Hippocampal formation (tissue), 2 donors: ENCODE measurements around the gene PSMB3.

Source experiments
- DNase-seq, 2 donors: peaks; one replicate each; lab custom pipeline; 2025; lab: John Stamatoyannopoulos, UW

Gene PSMB3

DNA sequence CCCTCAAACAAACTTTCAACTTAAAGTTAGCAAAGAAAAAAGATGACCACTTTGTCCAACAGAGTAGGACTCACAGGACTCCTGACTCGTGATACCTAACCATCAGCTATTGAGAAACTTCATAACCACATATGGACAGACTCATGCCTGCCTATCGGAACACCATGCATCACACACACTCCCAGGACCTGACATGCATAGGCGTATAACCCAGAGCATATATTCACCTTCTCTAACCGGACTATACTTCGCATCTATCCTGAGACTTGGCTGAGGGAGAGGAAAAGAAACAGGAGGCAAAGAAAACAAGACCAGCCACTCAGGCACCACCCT lies 44.6 kb downstream of the PSMB3 start:
- DNase-seq = no peak

DNA sequence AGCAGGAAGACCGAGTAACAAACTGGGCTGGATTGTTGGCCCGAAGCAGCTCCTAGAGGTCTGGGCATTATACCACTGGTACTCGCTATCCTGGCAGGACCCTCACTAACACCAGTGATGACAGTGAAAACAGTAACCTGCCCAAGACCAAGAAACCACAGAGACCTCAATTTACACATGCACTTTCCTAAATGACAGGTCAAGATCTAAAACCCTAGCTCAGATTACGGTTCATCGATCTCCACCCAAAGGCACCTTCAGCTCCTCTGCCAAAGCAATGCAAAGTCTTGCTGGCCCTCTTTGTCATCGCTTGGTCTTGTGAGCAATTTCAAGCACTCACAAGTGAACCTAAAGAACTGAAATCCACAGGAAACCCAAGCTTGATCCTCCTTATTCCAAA lies 45.3 kb downstream of the PSMB3 start:
- DNase-seq = no peak

DNA sequence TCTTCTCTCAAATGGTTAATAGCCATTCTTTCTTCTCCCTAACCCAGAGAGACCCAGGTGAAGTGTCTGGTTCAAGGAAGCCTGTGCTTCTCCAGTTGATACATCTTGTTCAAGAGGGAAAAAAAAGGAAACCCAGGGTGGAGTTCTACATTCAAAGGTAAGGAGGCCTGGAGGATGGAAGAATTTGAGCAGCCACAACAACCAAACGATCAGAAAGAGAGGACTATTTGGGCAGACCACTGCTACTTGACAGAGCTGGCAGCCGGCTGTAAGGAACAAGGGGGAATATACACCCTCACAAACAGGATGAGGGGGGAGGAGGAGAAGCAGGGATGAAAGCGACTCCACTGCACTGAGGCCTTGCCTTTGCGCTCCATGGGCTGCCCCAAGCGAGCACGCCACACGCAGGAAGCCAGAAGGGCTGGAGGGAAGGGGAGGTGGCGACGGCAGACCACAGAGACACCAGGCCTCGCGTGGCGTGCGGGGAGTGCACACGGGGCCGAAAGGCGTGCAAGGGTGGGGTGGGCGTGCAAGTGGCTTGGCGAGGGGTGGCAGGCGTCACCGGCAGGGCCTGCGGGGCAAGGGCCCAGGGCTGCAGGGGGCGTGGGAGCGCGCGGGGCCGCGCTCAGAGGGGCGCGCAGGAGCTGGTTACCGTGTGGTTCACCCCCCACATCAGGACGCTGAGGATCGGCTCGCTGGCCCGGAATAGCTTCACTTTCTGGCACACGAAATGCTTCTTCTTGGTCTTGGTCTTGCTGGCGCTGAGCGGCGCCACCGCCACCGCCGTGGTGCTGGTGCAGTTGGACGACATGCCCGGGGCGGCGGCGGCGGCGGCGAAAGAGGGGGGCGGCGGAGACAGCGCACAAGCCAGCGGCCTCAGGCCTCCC lies 46.3 kb downstream of the PSMB3 start:
- DNase-seq = peak in 1 of 2 donors; percentile 48

DNA sequence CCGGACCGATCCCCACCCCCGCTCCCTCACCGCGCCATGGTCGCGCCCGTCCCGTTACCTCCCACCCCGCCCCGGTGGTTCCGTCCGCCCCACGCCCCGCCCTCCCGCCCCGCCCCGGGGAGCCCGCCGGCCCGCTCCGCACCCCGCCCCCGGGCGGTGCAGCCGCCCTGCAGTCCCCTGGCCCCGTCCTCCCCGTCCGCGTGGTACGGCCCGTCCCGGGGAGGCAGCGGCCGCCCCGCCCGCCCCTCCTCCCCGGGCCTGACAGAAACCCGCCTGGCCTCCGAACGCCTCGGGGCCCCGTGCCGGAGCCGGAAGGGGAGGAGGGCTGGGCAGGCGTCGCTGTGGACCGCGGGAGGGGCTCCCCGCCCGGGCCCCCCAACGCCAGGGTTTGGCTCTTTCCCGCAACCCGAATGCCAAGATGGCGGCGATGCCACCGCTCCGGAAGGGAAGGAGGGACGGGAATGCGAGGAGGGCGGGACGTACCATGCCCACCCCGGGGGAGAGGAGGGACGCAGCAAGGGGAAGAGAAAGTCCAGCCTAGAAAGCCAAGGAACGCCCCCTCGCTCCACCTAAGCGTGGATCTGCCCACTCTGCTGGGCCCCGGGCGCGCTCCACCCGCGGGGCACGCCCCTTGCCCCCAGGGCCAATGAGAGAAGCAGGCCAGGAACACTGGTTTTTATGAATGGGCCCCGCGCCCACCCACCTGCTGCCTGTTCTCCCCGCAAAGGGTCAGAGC lies 47.1 kb downstream of the PSMB3 start, which contains the start of gene PIP4K2B:
Gene PIP4K2B, minus strand, starts transcription at position 56 of the 736 bp plus-strand sequence. CDS start 132 bp downstream, outside the sequence.
- DNase-seq = peak; percentile 92 to 97

DNA sequence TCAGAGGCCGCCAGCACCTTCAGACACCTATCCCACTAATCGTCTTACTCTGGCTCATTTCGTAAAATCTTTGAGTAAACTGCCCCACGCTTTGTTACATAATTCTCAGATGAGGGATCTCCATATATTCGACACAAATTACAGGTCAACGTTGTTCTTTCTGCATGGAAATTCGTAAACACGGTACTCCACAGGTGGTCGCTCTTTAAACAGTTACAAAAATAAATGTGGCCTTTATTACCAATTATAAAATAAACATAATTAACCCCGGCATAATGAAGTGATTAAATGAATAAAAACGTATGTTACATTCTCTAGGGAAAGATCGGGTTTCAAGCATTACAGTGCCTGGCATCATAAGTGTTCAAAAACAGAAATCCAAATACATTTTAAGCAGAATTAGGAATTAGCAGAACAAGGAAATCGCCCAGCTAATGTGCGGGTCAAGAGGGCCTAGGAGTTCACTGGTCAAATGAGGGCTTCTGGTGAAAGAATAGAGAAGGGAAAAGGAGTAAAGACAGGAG lies 47.8 kb downstream of the PSMB3 start:
- DNase-seq = no peak

DNA sequence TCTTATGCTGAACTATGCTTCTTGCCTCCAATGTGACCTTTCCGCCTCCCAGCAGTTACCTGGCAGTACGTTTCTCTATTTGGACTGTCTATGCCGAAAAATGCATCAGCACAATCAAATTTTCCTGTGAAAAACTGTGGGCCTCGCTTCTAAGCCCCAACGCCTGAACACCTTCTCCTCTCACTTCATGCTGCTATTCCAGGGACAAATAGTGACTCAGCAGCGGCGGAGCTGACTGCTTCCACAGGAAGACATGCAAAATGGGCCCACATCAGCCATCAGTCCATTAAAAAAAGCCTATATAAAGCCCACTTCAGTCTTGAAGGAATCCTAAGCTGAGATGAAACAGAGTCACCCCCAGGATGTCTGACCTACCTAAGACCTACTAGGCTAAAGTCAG lies 57.3 kb downstream of the PSMB3 start:
- peak in 1 of 2 donors; percentile 4 for DNase-seq
